ENCODE data around the gene CLDN5.

The CLDN5 gene, protein sequence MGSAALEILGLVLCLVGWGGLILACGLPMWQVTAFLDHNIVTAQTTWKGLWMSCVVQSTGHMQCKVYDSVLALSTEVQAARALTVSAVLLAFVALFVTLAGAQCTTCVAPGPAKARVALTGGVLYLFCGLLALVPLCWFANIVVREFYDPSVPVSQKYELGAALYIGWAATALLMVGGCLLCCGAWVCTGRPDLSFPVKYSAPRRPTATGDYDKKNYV

GRCh38 chr22:19524170-19525115, at the start of gene CLDN5:
Gene CLDN5, minus strand, starts transcription at chr22:19524410. Its CDS starts 155 bp downstream, at chr22:19524255.
- peak; percentile 61 for DNase-seq

GRCh38 chr22:19571995-19572394, 47.8 kb upstream of the CLDN5 start:
- DNase-seq = no peak

DNA sequence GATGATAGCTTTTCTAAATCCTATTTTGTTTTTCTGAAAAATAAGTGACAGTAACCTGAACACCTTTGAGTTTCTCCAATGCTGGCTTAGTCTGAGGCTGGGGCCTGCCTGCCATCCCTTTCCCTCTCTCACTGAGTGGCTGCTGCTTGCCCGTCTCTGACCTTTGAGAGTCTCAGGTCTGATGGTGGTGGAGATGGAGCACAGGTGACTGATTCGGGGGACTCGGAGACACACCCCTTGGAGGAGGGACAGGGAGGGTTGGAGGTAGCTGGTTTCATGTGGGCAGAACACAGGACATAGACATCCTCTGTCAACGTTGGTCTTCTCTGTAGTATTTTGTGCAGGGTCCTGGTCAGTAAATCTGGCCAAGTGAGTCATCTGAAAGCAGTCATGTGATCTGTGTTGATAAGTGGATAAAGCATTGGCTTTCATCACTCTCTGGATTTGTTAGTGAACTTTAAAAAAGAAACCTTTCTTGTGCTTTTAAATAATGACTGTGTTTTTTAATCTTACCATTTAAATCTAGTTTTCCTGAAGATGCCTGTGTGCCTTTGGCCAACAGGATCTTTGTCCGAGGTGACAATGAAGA, 47.1 kb upstream of the CLDN5 start:
- no peak for DNase-seq

DNA sequence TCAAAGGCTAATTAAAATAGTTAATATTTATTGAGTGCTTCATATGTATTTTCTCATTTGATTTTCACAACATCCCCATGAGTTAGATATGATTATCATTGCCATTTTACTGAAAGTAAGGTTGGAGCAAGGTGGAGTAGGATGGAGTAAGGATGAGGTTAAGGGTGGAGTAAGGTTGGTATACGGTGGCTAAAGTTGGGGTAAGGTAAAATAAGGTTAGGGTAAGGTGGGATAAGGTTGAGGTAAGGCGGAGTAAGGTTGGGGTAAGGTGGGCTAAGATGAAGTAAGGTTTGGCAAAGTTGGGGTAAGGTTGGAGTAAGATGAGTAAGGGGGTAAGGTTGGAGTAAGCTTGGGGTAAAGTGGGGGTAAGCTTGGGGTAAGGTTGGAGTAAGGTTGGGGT, 45.8 kb upstream of the CLDN5 start:
- DNase-seq = no peak

- DNase-seq = no peak
Measured at GRCh38 chr22:19569276-19569640, 45.0 kb upstream of the CLDN5 start.

DNA sequence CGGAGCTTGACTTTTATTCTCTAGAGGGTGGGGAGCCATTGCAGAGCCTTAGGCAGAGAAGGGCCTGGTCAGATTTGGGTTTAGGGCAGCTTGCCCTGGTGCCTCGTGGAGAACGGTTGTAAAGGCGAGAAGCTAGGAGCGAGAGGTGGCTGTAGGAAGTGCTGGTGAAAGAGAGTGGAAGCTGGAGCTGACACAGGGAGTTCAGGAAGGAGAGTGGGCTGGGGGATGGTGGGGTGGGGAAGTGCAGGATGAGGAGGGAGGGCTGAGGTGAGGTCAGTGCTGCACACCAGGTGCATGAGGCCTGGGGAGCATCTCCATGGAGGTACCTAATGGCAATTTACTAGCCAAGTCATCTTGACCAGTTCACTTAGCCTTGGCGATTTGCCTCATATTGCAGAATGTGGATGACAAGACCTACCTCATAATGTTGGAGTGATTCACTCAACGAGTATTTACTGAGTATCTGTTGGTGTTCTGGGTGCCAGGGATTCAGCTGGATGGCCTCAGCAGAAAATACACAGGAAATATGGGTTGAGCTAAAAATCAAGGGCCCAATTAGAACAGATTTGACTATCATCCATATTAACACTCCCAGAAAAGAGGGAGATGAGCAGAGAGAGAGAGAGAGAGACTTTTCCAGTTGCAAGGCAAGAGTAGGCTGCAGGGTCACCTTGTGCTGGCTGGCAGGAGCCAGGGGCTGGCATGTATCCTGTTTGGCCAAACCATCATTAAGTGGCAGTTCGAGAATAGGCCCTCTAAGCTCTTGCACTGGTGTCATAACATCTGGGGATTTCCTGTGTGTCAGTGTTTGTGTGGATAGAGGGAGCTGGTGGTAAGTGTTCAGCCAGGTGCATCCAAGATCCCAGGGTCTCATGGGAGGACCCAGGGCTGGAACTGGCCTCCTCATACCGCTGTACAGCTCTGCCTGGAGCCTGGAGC, 44.4 kb upstream of the CLDN5 start:
- no peak for DNase-seq

DNA sequence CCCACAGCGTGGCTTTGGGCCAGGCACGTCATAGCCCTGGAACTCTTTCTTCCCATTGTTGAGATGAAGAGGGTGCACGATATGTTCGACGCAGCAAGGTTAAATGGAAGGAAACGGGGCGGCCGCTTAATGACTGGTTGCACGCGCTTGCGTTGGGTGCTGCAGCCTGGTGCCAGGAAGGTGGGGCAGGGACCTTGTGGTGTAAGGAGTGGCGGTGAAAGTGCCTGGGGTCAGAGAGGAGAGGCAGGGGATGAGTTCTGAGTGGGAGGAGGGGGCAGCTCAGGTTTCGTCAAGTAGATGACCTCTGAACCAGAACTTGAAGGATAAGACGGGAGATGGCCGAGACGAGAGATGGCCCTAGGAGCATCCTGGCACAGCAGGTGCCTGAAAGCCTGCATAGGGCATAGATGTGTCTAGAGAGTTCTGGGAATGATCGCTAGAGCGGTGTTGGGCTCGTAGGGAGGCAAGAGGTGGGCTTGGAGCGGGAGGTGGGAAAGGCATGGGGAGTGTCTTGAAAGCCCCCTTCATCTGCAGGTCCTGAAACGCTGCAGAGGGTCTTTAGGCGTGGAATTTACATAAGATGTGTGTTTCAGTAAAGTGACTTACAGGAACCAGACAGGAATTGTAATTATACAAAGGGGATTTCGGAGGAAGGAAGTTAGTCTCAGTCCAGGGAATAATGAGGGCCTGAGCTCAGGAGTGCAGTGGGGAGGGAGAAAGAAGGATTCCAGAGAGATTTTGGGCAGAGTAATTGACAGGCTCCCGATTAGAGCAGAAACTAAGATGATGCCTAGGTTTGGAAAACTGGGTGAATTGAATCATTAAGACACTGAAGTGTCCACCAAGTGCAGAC, 43.2 kb upstream of the CLDN5 start:
- no peak for DNase-seq

DNA sequence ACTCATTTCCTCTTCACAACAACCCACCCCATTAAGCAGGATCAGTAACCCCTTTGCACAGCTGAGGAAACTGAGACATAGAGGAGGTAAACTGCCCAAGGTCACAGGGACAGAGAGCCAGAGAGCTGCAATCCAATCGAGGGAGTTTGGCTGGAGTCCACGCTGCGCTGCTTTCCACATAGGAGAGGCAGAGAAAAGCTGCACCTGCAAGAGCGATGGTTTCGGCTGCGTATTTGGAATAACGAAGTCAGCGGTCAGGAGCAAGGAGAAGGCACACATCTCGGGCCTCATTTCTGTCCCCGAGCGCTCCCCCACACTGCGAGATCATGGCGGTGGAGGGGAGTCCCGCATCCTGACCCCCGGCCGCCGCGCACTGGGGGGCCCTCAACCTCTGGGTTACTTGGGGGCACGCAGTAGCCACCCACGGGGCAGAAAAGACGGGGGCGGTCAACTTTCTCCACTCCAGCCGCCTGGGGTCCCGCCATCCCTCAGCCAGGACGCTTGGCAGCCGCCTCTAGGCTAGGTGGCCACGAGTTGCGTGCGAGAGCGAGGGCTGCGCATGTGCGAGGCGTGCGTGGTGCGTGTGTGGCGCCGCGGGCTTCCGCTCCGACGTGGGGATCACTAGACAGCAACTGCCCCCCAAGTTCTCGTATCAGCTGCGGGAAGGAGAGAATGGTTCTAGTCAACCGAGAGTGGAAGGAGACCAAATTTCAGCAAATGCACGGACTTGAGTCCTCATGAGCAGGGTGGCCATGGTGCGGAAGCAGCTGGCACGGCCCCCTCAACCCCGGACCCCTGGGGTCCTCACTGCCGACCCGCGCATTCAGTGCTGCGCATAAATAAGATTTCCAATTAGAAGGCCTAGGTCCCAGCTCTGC, 42.3 kb upstream of the CLDN5 start:
- DNase-seq = no peak

DNA sequence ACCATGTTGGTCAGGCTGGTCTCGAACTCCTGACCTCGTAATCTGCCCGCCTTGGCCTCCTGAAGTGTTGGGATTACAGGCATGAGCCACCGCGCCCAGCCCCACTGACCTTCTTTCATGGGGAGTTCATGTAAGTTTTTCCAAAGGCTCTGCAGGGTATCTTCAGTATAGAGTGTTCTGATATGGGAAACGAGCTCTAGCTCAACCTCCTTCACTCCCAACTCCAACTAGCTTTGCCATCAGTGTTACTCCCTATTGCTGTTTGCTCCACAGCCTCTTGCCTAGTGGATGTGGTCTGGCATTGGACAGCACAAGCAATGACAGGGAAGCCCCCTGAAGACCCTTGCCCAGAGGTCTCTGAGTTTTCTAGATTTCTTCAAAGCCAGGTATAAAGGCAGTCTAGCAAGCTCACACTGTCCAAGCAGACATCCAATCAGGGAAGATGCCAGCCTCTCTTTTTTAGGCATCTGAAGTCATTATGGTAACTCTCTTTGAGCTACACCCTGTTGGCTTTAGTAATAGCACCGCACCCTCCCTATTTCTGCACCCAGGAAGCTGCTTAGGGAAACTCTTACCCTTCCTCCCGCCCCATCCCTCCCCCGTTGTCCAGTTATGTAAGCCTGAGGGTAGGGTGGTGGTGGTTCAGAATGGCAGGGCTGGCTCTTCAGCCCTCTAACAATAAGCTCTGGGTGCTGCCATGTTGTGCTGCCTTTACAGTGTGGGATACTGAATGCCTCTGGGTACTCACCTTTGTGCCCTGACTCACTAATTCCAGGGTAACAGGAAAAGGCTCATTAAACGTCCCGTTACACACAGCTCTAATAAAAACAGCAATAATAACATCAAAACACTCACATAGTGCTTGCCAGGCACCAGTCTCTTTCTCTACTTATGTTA, 41.4 kb upstream of the CLDN5 start:
- DNase-seq = no peak

DNA sequence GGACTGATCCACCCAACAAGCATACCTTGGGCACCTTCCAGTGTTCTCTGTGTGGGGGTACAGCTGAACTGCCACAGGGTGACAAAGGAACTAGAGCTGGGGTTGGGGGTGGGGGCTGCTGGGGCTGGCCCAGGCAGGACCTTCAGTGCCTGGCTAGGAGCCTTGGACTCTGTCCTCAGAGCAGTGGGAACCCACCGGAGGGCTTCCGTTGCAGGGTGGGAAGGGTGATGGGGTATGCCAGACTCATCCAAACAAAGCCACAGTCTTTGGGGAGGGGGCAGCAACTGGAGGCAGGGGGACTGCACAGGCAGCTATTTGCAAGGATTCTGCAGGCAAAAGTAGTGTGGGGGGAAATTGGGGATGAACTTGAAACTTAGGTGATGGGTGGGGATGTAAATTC, 35.7 kb upstream of the CLDN5 start:
- DNase-seq = no peak

GRCh38 chr22:19559324-19559811, 35.2 kb upstream of the CLDN5 start:
- DNase-seq = no peak

DNA sequence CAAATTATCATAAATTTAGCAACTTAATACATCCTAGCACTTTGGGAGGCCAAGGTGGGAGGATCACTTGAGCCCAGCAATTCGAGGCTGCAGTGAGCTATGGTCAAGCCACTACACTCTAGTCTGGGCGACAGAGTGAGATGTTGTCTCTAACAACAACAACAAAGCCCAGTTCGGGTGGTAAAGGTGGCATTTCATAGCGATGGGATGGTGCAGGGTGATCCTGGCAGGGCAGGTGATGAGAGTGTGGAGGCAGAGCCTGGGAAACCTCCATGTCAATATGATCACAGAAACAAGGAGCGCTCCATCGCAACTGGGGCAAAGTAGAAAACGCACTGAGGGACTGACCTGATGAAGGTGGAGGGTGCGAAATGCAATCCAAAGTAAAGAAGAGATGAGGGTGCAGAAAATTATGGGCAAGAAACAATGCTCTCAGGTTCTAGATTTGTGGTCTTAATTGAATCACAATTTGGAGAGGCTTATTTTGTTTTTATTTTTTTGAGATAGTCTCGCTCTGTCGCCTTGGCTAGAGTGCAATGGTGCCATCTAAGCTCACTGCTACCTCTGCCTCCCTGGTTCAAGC, 32.8 kb upstream of the CLDN5 start:
- no peak for DNase-seq

- peak; percentile 52 for DNase-seq
Measured at GRCh38 chr22:19555651-19556050, 31.4 kb upstream of the CLDN5 start.

DNA sequence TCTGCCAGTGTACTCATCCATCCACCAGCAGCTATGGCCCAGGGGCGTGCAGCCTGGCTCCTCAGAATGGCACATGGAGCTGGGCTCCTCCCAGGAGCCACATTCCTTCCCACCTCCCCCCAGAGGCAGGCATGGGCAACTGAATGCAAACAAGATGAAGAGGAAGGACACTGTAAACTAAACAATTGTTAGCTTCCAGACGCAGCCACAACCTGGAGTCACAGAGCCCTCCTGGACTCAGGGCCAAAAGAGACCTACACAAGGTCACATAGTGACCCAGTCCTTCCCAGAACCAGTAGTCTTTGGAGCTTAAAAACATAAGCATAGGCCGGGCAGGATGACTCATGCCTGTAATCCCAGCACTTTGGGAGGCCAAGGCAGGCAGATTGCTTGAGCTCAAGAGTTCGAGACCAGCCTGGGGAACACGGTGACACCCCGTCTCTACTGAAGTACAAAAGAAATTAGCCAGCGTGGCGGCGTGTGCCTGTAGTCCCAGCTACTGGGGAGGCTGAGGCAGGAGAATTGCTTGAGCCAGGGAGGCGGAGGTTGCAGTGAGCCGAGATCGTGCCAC, 30.7 kb upstream of the CLDN5 start:
- peak; percentile 54 for DNase-seq

DNA sequence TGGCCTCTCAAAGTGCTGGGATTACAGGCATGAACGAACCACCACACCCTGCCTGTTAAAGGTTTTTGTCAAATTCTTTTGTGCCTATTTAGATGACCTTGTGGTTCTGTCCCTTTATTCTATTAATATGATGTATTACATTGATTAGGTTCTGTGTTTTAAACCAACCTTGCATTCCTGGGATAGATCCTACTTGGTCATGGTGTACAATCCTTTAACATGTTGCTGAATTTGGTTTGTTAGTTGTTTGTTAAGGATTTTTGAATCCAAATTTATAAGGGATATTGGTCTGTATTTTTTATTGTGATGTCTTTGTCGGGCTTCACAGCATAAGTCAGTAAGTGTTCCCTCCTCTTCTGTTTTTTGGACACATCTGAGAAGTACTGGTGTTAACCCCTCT, 29.0 kb upstream of the CLDN5 start:
- no peak for DNase-seq

DNA sequence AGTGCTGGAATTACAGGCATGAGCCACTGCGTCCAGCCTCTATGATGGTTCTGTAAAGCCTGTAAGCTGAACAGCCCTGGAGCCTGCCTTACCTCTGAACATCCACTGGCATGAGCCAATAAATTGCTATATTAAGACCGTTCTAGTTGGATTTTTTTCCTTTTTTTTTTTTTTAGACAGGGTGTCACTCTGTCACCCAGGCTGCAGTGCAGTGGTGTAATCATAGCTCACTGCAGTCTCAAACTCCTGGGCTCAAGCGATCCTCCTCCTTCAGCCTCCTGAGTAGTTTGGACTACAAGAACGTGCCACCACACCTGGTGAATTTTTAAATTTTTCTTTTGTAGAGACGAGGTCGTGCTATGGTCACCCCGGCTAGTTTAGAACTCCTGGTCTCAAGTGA, 26.2 kb upstream of the CLDN5 start:
- DNase-seq = peak; percentile 1

DNA sequence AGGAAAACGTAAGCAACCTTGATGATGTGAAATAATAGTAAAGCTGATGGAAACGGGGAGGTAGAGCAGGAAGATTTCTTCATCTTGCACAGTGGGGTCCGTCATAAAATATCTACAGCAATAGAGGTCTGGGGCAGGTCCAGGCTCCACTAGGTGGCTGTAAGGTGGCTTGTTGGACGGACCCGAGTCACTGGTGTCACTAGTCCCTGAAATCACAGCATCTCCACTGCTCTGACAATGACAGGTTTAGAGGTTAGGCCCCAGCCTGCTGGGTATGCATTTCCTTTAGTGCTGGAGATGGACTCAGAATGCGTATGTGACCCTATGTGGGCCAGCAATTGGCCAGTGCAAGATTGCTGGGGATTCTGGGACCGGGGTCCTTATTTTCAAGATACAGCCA, 25.2 kb upstream of the CLDN5 start:
- peak; percentile 22 for DNase-seq

DNA sequence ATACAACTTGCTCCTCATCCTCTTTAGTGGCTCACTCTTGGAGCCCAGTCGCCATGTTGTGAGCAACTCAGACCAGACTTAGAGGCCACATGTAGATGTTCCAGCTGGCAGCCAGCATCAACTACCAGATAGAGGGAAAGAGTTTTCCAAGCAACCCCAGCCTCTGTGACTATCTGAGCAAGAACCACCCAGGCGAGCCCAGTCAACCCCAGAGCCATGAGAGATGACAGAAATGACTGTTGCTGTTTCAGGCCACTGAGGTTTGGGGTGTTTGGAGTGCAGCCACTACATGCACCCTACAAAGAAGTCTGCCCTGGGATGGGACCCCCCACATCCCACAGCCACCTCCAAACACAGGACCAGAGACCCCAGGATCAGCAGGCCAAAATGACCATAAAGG, 24.8 kb upstream of the CLDN5 start:
- DNase-seq = peak; percentile 49

DNA sequence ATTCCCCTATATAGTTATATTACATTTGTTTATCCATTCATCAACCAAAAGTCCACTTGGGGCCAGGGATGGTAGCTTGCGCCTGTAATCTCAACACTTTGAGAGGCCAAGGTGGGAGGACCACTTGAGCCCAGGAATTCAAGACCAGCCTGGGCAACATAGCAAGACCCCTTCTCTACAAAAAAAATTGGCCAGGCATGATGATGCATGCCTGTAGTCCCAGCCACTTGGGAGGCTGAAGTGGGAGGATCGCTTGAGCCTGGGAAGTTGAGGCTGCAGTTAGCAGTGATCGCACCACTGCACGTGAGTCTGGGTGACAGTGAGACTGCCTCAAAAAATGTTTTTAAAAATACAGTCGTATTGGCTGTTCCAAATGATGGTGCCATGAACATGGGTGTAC, 24.2 kb upstream of the CLDN5 start:
- DNase-seq = peak; percentile 21
